ENCODE data around the gene AGAP5.
"Not testable (repeated sequence)": the region's sequence is repeated elsewhere in the genome, so short reads cannot be mapped to it uniquely, and the experiment has no call there.

The AGAP5 gene

DNA sequence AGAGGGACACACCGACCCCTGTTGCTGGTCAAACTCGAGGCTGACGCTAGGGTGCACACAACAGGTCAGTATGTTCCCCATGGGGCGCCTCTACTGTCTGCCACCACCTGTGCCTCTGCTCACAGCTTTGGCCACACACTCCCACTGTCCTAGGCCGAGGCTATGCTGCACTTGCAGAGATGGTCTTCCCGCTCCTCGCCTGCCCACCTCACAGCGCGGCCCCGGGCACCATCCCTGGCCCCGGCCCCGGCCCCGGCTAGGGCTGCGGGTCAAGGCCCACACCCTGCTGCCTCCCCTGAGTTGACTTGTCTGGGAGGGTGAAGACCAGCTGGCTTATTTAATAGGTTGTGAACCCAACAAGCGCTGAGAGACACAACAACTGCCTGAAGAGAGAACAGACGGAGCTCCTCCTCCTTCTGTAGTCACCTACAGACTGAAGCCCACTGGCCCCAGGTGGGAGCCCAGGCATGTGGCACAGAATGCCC is at the start of gene AGAP5:
Gene AGAP5, minus strand, starts transcription at position 435 of the 485 bp plus-strand sequence. Its CDS starts 354 bp downstream, at position 81.
- DNase-seq: not testable (repeated sequence)

DNA sequence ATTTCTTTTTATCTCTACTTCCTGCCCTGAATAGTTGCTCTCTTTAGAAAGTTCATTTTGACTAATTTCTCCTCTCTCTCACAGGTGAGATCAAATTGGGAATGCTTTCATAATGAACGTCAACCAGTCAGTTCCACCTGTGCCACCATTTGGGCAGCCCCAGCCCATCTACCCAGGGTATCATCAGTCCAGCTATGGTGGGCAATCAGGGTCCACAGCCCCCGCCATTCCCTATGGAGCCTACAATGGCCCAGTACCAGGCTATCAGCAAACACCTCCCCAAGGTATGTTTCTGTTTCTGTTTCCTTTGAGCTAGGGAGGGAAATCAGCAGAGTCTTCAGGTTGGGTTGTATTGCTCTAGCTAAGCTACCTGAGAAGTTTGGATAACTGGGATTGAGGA is 48.8 kb upstream of the AGAP5 start:
- DNase-seq: no peak

GRCh38 chr10:73744664-73744975 is 46.7 kb upstream of the AGAP5 start:
- DNase-seq: peak; percentile 52

DNA sequence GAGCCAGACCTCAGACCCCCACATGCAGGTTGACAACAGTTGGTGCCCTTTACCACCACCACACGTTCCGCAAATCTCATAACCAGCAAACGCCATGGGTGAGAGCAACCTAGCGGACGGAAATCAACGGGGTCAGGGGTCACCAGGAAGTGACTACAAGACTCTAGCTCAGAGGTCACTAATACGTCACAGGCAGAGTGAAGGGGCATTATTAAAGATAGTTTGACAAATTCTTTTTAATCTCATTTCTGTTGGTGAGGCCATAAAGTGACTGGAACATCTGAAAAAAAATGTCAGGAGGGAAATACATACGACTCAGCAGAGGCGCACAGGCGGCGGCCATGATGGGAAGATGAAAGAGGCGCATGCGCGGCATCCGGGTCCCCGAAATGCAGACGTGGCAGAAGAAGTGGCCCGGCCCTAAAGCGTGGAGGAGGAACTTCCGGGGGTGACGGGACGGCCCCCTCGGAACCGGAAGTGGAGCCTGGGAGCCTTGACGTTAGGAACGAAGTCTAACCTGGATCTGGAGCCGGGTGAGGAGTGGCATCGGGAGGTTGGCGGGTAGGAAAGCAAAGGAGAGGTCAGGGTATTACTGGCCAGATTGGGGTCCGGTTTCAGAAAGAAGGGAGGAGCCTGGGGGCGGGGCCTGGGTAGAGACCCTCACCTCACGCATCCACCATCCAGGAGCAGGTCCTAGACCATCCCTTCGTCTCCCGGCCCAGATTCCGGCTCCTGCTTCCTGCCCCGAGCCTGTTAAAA is 46.2 kb upstream of the AGAP5 start, which contains the start of gene SEC24C:
Gene SEC24C, plus strand, starts transcription at position 468 of the 759 bp plus-strand sequence. CDS start 2,461 bp downstream, outside the sequence.
- peak; percentile 91 for DNase-seq

- DNase-seq: no peak
Observed at GRCh38 chr10:73743327-73743904, 45.5 kb upstream of the AGAP5 start.

DNA sequence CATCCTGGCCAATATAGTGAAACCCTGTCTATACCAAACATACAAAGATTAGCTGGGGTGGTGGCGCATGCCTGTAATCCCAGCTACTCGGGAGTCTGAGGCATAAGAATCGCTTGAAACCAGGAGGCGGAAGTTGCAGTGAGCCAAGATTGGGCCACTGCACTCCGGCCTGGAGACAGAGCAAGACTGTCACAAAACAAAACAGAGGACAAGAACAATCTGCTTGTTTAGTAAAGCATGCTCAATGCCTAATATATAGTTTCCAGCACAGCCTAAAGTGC is 44.5 kb upstream of the AGAP5 start:
- DNase-seq: no peak

GRCh38 chr10:73740501-73741254 is 42.8 kb upstream of the AGAP5 start:
- not testable (repeated sequence) for DNase-seq

DNA sequence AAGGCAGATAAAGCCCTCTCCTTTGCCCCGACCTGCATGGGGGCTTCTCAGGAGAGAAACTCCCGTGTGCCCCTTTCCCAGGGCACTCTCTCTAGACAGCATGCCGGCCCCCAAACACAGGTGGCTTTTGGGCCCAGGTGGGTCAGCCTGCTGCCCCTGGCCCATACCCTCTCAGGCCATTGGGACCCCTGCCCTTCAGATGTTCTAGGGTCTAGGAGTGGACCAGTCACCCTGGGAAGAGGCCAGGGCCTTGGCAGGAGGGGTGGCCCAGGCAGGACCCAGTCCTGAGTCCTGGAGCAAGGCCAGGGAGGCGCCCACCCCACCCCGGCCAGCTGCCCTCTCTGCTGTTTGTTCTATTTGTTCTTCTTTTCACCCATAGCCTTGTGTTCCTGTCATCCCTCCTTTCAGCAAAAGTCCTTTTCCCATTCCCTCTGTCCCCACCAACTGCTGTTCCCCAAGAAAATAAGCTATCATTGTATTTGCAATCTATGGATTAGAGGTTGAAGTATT is 36.9 kb upstream of the AGAP5 start:
- no peak for DNase-seq

GRCh38 chr10:73734028-73734720 is 36.3 kb upstream of the AGAP5 start:
- no peak for DNase-seq

GRCh38 chr10:73732931-73733623 is 35.2 kb upstream of the AGAP5 start:
- no peak for DNase-seq

GRCh38 chr10:73732426-73732825 is 34.5 kb upstream of the AGAP5 start:
- DNase-seq: no peak

DNA sequence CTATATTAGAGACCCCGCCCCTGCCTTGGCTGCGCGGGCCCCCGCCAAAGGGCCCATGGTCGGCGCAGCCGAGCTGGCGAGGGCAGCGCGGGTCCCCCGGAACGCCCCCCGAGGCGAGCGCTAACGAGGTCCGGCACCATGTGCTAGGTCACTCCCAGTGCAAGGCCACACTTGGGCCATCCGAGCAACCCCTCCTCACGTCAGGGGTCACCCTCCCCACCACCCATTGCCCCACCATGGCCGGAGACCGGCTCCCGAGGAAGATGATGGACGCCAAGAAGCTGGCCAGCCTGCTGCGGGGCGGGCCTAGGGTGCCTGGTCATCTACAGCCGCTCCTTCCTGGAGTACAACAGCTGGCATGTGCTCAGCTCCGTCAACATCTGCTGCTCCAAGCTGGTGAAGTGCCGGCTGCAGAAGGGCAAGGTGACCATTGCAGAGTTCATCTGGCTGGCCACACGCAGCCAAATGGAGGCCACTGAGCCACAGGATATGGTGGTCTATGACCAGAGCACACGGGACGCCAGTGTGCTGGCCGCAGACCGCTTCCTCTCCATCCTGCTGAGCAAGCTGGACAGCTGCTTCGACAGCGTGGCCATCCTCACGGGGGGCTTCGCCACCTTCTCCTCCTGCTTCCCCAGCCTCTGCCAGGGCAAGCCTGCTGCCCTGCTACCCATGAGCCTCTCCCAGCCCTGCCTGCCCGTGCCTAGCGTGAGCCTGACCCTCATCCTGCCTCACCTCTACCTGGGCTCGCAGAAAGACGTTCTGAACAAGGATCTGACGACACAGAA is 33.9 kb upstream of the AGAP5 start:
- no peak for DNase-seq

DNA sequence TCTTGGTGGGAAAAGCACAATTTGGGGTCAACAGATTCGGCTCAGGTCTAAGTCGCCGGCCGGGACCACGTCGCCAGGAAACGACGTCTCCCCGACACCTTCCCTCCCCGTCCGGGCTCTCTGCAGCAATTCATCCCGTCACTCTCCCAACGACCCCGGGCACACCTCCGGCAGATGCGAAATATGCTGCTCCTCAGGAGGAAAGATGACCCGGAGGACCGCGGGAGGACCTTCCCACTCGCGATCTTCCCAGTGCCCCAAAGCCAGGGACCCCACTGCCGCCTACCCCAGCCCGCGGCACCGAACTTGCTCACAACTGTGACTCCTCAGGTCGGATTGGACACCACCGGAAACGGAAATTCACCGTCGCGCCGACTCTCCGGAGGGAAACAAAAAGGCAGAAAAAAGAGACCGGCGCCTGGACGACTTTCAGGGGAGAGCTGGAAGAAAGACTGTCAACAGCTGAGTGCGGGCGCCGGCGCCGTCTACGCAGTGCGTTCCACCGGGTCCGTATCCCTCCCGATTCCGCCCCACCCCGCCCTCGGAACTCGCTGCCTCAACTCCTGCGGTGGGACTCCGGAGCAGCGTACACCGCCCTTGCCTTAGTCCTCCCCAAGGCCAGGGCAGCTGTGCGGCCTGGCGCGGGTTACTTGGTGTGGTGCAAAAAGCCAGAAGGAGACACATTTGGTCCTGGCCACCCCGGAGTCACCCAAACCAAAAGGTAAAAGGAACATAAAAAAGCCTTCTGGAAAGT is 32.4 kb upstream of the AGAP5 start:
- peak; percentile 87 for DNase-seq

DNA sequence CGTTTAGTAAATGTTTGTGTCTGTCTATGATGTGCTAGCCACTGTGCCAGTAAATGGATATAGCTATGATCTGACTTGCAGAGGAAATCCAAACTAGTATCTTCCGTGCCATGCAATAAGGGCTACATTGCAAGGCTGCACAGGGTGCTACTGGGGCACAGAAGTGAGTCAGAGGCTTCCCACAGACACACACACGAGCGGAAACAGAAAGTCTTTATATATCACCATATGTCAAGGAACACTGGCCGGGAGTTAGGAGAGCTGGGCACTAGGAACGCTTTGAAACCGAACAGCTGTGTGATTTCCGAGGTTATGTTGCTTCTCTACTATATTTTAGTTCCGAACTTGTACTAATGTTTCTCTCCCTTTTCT is 31.9 kb upstream of the AGAP5 start:
- DNase-seq: peak; percentile 20

DNA sequence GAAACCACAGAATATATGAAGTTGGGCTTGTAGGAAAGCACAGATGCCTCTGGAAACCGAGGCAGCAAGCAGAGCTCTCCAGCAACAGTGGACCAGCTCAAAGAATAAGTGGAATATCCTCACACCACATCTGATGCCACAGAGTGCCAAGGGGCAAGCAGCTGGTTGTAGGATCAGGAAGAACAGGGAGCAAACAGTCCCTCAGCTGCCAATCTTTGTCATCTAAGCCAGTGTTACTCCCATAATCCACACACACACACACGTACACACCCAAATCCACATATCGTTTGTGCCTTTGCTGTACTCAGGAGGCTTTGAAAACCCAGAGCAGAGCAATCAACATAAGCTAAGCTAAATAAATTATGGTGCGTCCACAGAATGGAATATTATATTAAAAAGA is 25.6 kb upstream of the AGAP5 start:
- DNase-seq: no peak

DNA sequence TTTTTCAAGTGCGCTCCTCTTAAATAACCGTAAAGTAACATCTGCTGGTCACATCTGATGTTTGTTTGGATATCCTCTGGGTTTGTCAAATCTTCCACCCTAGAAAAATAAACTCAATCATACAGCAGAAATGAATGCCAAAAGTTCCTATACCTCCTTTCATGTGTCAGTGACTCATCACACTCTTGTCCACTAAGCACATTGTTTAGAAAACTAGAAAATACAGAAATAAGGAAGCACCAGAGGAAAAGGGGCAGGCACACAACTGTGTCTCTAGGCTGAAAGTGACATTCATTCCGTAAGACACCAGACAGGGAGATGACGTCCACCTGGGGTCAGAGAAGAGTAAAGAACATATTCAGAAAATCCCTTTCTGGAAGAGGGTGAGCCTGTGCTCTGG is 22.7 kb upstream of the AGAP5 start:
- DNase-seq: not testable (repeated sequence)

DNA sequence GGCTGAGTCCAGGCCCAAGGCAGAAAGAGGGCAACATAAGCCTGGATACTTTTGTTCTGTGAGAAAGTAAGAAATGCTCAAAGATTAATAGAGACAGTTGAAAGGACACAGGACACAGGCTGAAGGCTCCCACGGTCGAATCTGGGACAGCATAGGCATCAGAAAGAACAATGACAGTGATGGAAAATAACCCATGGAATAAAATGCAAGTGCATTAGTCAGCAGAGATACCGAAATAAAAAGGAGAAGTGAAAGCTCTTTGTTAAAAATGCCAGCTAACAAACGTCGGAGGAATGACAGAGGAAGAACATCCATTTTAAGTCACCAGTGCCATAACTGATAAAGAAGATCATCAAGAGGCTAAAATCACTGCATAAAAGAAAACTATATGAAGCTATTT is 19.6 kb upstream of the AGAP5 start:
- DNase-seq: no peak

DNA sequence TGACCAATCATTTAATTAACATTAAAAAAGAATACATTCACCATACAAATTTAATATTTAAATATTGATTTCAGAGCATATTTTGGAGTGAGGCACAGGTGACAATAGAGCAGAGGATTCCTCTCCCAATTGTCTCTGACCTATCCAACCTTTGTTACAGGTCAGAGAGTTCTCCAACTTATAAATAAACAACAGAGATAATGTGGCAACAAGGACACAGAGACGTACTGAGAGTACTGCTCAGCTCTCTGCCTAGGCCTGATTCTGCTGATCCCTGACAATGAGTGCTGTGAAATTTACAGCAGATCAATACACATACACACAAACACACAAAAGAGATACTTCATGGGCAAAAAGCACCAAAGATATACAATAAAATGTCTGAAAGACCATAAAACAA is 18.3 kb upstream of the AGAP5 start:
- DNase-seq: no peak

DNA sequence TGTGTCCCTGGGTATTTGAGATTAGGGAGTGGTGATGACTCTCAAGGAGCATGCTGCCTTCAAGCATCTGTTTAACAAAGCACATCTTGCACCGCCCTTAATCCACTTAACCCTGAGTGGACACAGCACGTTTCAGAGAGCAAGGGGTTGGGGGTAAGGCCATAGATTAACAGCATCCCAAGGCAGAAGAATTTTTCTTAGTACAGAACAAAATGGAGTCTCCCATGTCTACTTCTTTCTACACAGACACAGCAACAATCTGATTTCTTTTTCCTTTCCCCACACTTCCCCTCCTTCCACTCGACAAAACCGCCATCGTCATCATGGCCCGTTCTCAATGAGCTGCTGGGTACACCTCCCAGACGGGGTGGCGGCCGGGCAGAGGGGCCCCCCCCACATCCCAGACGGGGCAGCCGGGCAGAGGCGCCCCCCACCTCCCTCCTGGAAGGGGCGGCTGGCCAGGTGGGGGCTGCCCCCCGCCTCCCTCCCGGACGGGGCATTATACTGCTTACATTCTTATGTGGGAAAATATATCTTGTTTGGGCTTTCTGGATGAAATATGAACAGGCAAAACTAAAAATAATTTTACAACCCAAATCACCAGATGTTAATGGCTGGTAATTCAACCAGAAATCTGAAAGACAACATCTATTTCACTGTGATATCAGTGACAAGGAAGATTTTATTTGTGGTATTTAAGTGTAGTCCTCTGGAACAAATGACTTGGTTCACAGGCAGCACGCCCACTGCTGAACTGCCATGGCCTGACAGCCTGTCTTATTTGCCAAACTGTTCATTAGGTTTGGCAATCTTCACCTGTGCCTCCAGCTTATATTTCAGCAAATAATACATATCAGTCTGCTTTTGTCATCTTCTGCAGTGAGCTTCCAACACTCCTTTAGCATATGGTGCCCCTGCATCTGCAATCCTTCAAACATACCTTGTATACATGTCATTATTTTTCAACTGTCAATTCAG is 17.6 kb upstream of the AGAP5 start:
- DNase-seq: not testable (repeated sequence)

DNA sequence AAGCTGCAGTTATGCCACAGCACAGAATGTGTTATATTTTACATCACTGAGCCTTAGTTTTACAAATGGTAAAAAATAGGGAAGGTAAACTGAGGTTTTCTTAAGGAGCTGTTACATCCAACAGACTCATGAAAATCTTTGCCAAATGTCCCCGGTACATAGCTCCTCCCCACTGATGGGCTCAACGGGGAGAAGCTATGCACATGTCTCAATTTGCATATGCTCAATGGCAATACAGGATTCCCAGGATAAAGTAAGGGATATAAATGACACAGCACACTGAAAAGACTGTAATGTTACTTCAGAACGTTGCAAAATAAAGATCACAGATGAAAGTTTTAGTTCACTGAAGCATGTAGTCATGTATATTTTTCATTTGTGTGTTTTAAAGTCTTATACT is 16.6 kb upstream of the AGAP5 start:
- DNase-seq: not testable (repeated sequence)

Measured in stimulated activated CD4-positive, alpha-beta T cell treated with anti-CD3 and anti-CD28 coated beads, Interleukin-12 subunit alpha, Interleukin-12 subunit beta, amount 100 ng/mL, for 4 hours (primary cell).